ENCODE results near the gene USHBP1. TPM values are rescaled to one million over a fixed set of nuclear protein-coding genes. Genes with fewer than 3 reads are reported as not detected.
A peak's percentile ranks its signal among the peaks of the same experiment; 100 is the strongest.

Gene USHBP1
- total and polyA plus RNA-seq, 2 donors (not counting 1 experiment from before 2014, with no cell fraction given), result 0.39 TPM; not detected in 1

DNA sequence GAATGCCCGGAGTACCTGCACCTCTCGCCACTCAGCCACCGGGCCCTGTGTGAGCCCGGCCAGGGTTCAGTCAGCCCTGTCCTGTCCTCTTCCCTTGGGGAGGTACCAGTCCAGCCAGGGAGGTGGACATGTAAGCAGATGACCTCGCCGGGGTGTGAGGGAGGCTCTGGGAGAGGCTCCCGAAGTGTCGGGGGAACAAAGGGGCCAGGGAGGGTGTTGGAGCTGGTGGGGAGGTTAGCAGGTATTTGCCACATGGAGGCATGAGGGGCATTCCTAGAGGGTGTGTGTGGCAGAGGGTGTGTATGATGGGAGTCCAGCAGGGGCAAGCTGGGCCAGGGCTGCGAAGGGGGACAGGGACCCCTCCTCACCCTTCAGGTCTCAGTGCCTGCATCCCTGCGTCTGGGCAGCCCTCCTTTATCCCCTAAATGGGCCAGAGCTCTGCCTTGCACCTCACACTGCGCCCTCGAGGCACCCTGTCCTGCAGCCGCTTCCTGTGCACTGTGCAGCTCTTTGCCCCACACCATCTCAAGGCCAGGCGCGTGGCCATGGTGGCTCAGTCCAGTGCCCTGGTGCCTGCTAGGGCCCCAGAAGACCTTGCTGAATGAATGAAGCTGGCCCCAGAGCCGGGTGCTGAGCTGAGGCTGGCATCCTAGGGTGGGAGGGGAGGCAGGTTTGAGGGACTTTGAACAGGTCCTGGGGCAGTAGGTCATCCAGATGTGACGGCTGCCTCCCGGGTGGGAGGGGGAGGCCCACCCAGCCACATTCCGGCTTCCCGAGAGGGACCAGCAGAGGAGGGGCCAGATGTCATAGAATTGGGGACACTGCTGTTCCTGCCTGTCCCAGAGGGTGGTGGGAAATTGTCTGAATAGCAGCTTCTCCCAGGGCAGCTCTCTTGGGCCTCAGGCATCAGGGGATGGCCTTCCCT lies 47.9 kb upstream of the USHBP1 start:
- Histone ChIP-seq H3K79me2 (ENCODE audit: control insufficient read depth, insufficient read depth, low read length) (peaks cover 65% of the 10 kb centered on the region), H3K27ac (ENCODE audit: low read length in 2 of 2) (no peak overlapping the region), H3K4me2 (replicated peaks; ENCODE audit: low read depth, low read length, poor library complexity, severe bottlenecking) (no peak overlapping the region), H2AFZ (ENCODE audit: insufficient read depth, low read depth, low read length, poor library complexity, severe bottlenecking) (no peak overlapping the region), H3K27me3 (replicated peaks in 1 of 4; ENCODE audit: control extremely low read depth in 1 of 4, control insufficient read depth in 3 of 4, insufficient read depth in 4 of 4, low read length in 3 of 4) (no peaks in the 10 kb centered on the region), H4K20me1 (ENCODE audit: control insufficient read depth, insufficient read depth, low read length, poor library complexity, severe bottlenecking) (peaks cover 62% of the 10 kb centered on the region), H3K36me3 (replicated peaks in 1 of 2; ENCODE audit: control extremely low read depth in 1 of 2, control insufficient read depth in 1 of 2, extremely low read depth in 1 of 2, insufficient read depth in 2 of 2, low read length in 1 of 2) (peaks cover 0 to 25% of the 10 kb centered on the region in 2 experiments), H3K9me3 (ENCODE audit: control extremely low read depth in 1 of 3, control insufficient read depth in 2 of 3, insufficient read depth in 1 of 3, low read length in 2 of 3) (no peaks in the 10 kb centered on the region), H3K4me1 (ENCODE audit: control insufficient read depth in 2 of 2, insufficient read depth in 2 of 2, low read length in 2 of 2) (peaks cover 9 to 19% of the 10 kb centered on the region in 2 donors), H3K9ac (ENCODE audit: low read length) (no peak overlapping the region), H3K4me3 (ENCODE audit: control extremely low read depth in 1 of 5, extremely low read depth in 1 of 5, insufficient read depth in 1 of 5, low read depth in 2 of 5, low read length in 4 of 5) (no peak overlapping the region)
- no peak for DNase-seq
- Mint-ChIP-seq H3K27ac (no peak overlapping the region), H3K4me1 (peaks cover 25% of the 10 kb centered on the region), H3K27me3 (no peaks in the 10 kb centered on the region), H3K9me3 (ENCODE audit: insufficient read depth) (no peaks in the 10 kb centered on the region), H3K4me3 (no peak overlapping the region)
- ChIA-PET POLR2A (interaction anchor here (0.6 kb wide), 1 partner anchor 98 kb away, joined by 6 read pairs; no protein-coding TSS in a partner anchor), CTCF (interaction anchor here (0.7 to 1.4 kb wide), 5 partner anchors 9 to 261 kb away, joined by 3 to 4 read pairs (median 3); partner anchors contain the start of gene BABAM1)
- intact Hi-C loops (cut with micrococcal nuclease), result no loop called here
- 96% methylated on average over 20 of the region's 20 CpGs for WGBS (ENCODE audit: insufficient coverage)
- no peak for TF ChIP-seq CTCF (IDR thresholded peaks at IDR 0.05)
- ATAC-seq (ENCODE audit: low read depth), result no peak

GRCh38 chr19:17311455-17312188 lies 47.1 kb upstream of the USHBP1 start:
- 89% methylated on average over 10 of the region's 11 CpGs for WGBS (ENCODE audit: insufficient coverage)
- no peak overlapping the region for H3K27ac Mint-ChIP-seq

More at GRCh38 chr19:17311455-17312188, 47.1 kb upstream of the USHBP1 start:
- no peak overlapping the region for H2AFZ ChIP-seq (ENCODE audit: insufficient read depth, low read depth, low read length, poor library complexity, severe bottlenecking)
- TF ChIP-seq CTCF (IDR thresholded peaks at IDR 0.05) (no peak), EZH2 (IDR thresholded peaks at IDR 0.05; ENCODE audit: borderline replicate concordance, insufficient read depth, low read depth, low read length, poor library complexity, severe bottlenecking) (no peak)
- H3K79me2 ChIP-seq (ENCODE audit: control insufficient read depth, insufficient read depth, low read length), result peaks cover 72% of the 10 kb centered on the region
- ATAC-seq (ENCODE audit: low read depth), result no peak
- DNase-seq, result no peak
- ChIA-PET POLR2A (interaction anchor here (0.8 kb wide), 1 partner anchor 13 kb away, joined by 3 read pairs; no protein-coding TSS in a partner anchor), CTCF (interaction anchor here (1.0 kb wide), 1 partner anchor 262 kb away, joined by 3 read pairs; no protein-coding TSS in a partner anchor)
- peaks cover 25% of the 10 kb centered on the region for H3K4me1 Mint-ChIP-seq
- intact Hi-C loops (cut with micrococcal nuclease), result no loop called here
- peaks cover 10 to 20% of the 10 kb centered on the region in 2 donors for H3K4me1 ChIP-seq (ENCODE audit: control insufficient read depth in 2 of 2, insufficient read depth in 2 of 2, low read length in 2 of 2)
- peak overlapping the region; percentile 29 for H3K4me3 Mint-ChIP-seq
- H4K20me1 ChIP-seq (ENCODE audit: control insufficient read depth, insufficient read depth, low read length, poor library complexity, severe bottlenecking), result peaks cover 62% of the 10 kb centered on the region
- no peaks in the 10 kb centered on the region for H3K9me3 Mint-ChIP-seq (ENCODE audit: insufficient read depth)
- no peak overlapping the region for H3K4me2 ChIP-seq (replicated peaks; ENCODE audit: low read depth, low read length, poor library complexity, severe bottlenecking)
- H3K9ac ChIP-seq (ENCODE audit: low read length), result no peak overlapping the region
- H3K27me3 ChIP-seq (replicated peaks in 1 of 4; ENCODE audit: control extremely low read depth in 1 of 4, control insufficient read depth in 3 of 4, insufficient read depth in 4 of 4, low read length in 3 of 4), result no peaks in the 10 kb centered on the region
- H3K9me3 ChIP-seq (ENCODE audit: control extremely low read depth in 1 of 3, control insufficient read depth in 2 of 3, insufficient read depth in 1 of 3, low read length in 2 of 3), result no peaks in the 10 kb centered on the region
- H3K27ac ChIP-seq (ENCODE audit: low read length in 2 of 2), result no peak overlapping the region
- no peak overlapping the region for H3K4me3 ChIP-seq (ENCODE audit: control extremely low read depth in 1 of 5, extremely low read depth in 1 of 5, insufficient read depth in 1 of 5, low read depth in 2 of 5, low read length in 4 of 5)
- peaks cover 0 to 25% of the 10 kb centered on the region in 2 experiments for H3K36me3 ChIP-seq (replicated peaks in 1 of 2; ENCODE audit: control extremely low read depth in 1 of 2, control insufficient read depth in 1 of 2, extremely low read depth in 1 of 2, insufficient read depth in 2 of 2, low read length in 1 of 2)
- no peaks in the 10 kb centered on the region for H3K27me3 Mint-ChIP-seq

Data from B cell (primary cell).